NCI-H128 (cell line): ENCODE data around the gene NRARP.

Source experiments
- DNase-seq: peaks from one replicate; lab custom pipeline; 2025; ENCODE audit not compliant: unreplicated experiment; lab: John Stamatoyannopoulos, UW

The NRARP gene

GRCh38 chr9:137311171-137311985 is 9.3 kb upstream of the NRARP start:
- no peak for DNase-seq

- no peak for DNase-seq
Measured at GRCh38 chr9:137310189-137311052, 8.3 kb upstream of the NRARP start.

GRCh38 chr9:137309368-137310188 is 7.5 kb upstream of the NRARP start:
- no peak for DNase-seq

GRCh38 chr9:137308057-137308619 is 6.1 kb upstream of the NRARP start:
- no peak for DNase-seq

GRCh38 chr9:137307255-137308056 is 5.4 kb upstream of the NRARP start:
- DNase-seq: no peak

GRCh38 chr9:137306850-137307254 is 4.8 kb upstream of the NRARP start:
- no peak for DNase-seq

GRCh38 chr9:137306066-137306849 is 4.2 kb upstream of the NRARP start:
- no peak for DNase-seq

- DNase-seq: no peak
Measured at GRCh38 chr9:137305798-137306065, 3.7 kb upstream of the NRARP start.

- DNase-seq: peak; percentile 58
Measured at GRCh38 chr9:137305060-137305797, 3.2 kb upstream of the NRARP start.

- DNase-seq: no peak
Measured at GRCh38 chr9:137304383-137305059, 2.5 kb upstream of the NRARP start.

- no peak for DNase-seq
Measured at GRCh38 chr9:137303893-137304382, 1.9 kb upstream of the NRARP start.

GRCh38 chr9:137303151-137303892 is 1.3 kb upstream of the NRARP start:
- no peak for DNase-seq

GRCh38 chr9:137302449-137303150 is 529 bp upstream of the NRARP start:
- no peak for DNase-seq

GRCh38 chr9:137301081-137301947 is 757 bp downstream of the NRARP start:
- DNase-seq: peak; percentile 18

- no peak for DNase-seq
Measured at GRCh38 chr9:137300567-137301080, 1.4 kb downstream of the NRARP start.

GRCh38 chr9:137299938-137300337 is 2.1 kb downstream of the NRARP start:
- DNase-seq: peak; percentile 29
